ENCODE measurements around the gene TRIM24. TPM values are rescaled to one million over a fixed set of nuclear protein-coding genes. Genes with fewer than 3 reads are reported as not detected.

Gene TRIM24
- total RNA-seq, 1 donor from 2014 or later = 116 TPM

DNA sequence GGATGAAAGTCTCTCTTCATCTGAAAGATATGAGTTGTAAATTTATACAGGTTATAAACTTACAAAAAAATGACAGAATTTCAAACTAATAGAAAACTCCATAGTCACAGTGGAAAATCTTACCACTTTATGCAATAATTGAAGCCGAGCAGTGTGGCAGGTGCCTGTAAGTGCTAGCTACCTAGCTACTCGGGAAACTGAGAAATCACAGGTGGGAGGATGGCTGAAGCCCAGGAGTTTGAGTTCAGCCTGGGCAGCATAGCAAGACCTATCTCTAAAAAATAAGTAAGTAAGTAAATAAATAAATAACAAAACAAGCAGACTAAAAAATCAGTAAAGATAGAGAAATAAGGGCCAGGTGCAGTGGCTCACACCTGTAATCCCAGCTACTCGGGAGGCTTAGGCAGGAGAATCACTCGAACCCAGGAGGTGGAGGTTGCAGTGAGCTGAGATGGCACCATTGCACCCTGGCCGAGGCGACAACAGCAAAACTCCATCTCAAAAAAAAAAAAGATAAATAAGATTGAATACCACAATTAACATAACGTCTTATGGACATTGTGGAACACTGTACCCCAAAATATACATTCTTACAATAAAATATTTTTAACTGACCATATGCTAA is 61.9 kb downstream of the TRIM24 start:
- Histone ChIP-seq H2AFZ (replicated peaks) (no peak overlapping the region), H3K79me2 (ENCODE audit: low read depth) (peaks cover 98% of the 10 kb centered on the region), H3K4me2 (no peak overlapping the region), H3K4me1 (no peaks in the 10 kb centered on the region), H3K27me3 (no peaks in the 10 kb centered on the region), H3F3A (ENCODE audit: low read depth) (peaks cover 77% of the 10 kb centered on the region), H3K36me3 (peaks cover 84% of the 10 kb centered on the region), H3K9ac (no peak overlapping the region), H3K27ac (no peak overlapping the region), H3K4me3 (no peak overlapping the region), H4K20me1 (ENCODE audit: low read depth) (no peaks in the 10 kb centered on the region), H3K9me3 (ENCODE audit: low read depth) (peaks cover 17% of the 10 kb centered on the region)
- DNase-seq (ENCODE audit: low spot score) = no peak
- H3K4me1 Mint-ChIP-seq = no peaks in the 10 kb centered on the region
- no peak overlapping the region for H3K4me3 Mint-ChIP-seq
- H3K9me3 Mint-ChIP-seq = peaks cover 22% of the 10 kb centered on the region
- H3K36me3 Mint-ChIP-seq = peaks cover 74% of the 10 kb centered on the region
- TF ChIP-seq EZH2phosphoT487 (IDR thresholded peaks at IDR 0.05) (no peak), CTCF (IDR thresholded peaks at IDR 0.05) (no peak), EZH2 (IDR thresholded peaks at IDR 0.05) (no peak)
- no peak overlapping the region for H3K27ac Mint-ChIP-seq
- H3K27me3 Mint-ChIP-seq (ENCODE audit: insufficient read depth, low read depth) = no peaks in the 10 kb centered on the region

GRCh38 chr7:138524259-138524658 is 64.2 kb downstream of the TRIM24 start:
- H3K79me2 ChIP-seq (ENCODE audit: low read depth) = peaks cover 98% of the 10 kb centered on the region
- H3K36me3 ChIP-seq = peaks cover 92% of the 10 kb centered on the region
- Mint-ChIP-seq H3K4me3 (no peak overlapping the region), H3K36me3 (peaks cover 80% of the 10 kb centered on the region), H3K27me3 (ENCODE audit: insufficient read depth, low read depth) (peaks cover 2% of the 10 kb centered on the region), H3K4me1 (no peaks in the 10 kb centered on the region), H3K9me3 (peaks cover 35% of the 10 kb centered on the region), H3K27ac (no peak overlapping the region)
- peaks cover 86% of the 10 kb centered on the region for H3F3A ChIP-seq (ENCODE audit: low read depth)
- no peak overlapping the region for H3K9ac ChIP-seq
- TF ChIP-seq CTCF (IDR thresholded peaks at IDR 0.05) (no peak), EZH2phosphoT487 (IDR thresholded peaks at IDR 0.05) (no peak), EZH2 (IDR thresholded peaks at IDR 0.05) (no peak)
- H2AFZ ChIP-seq (replicated peaks) = no peak overlapping the region
- H4K20me1 ChIP-seq (ENCODE audit: low read depth) = no peaks in the 10 kb centered on the region
- no peaks in the 10 kb centered on the region for H3K27me3 ChIP-seq
- no peak overlapping the region for H3K27ac ChIP-seq
- no peak overlapping the region for H3K4me2 ChIP-seq
- no peak overlapping the region for H3K4me3 ChIP-seq
- no peak for DNase-seq (ENCODE audit: low spot score)
- H3K9me3 ChIP-seq (ENCODE audit: low read depth) = peaks cover 30% of the 10 kb centered on the region
- no peaks in the 10 kb centered on the region for H3K4me1 ChIP-seq

GRCh38 chr7:138525757-138526156 is 65.7 kb downstream of the TRIM24 start:
- H3K4me1 ChIP-seq = no peaks in the 10 kb centered on the region
- H3K4me3 ChIP-seq = no peak overlapping the region
- H3K27ac ChIP-seq = no peak overlapping the region
- Mint-ChIP-seq H3K4me1 (no peaks in the 10 kb centered on the region), H3K27me3 (ENCODE audit: insufficient read depth, low read depth) (peaks cover 2% of the 10 kb centered on the region), H3K9me3 (peaks cover 42% of the 10 kb centered on the region), H3K36me3 (peaks cover 78% of the 10 kb centered on the region), H3K27ac (no peak overlapping the region), H3K4me3 (no peak overlapping the region)
- H3K79me2 ChIP-seq (ENCODE audit: low read depth) = peaks cover 98% of the 10 kb centered on the region
- no peaks in the 10 kb centered on the region for H4K20me1 ChIP-seq (ENCODE audit: low read depth)
- no peak overlapping the region for H2AFZ ChIP-seq (replicated peaks)
- peaks cover 93% of the 10 kb centered on the region for H3K36me3 ChIP-seq
- no peak for DNase-seq (ENCODE audit: low spot score)
- no peak overlapping the region for H3K4me2 ChIP-seq
- peaks cover 30% of the 10 kb centered on the region for H3K9me3 ChIP-seq (ENCODE audit: low read depth)
- no peak for TF ChIP-seq EZH2 (IDR thresholded peaks at IDR 0.05)
- TF ChIP-seq CTCF (IDR thresholded peaks at IDR 0.05) = no peak
- no peak for TF ChIP-seq EZH2phosphoT487 (IDR thresholded peaks at IDR 0.05)
- H3K27me3 ChIP-seq = no peaks in the 10 kb centered on the region
- H3F3A ChIP-seq (ENCODE audit: low read depth) = peaks cover 84% of the 10 kb centered on the region
- H3K9ac ChIP-seq = no peak overlapping the region

Measured in neural progenitor cell (in vitro differentiated cells).